T follicular helper cell (primary cell): ENCODE measurements around the gene NKX1-1.
"Not testable (repeated sequence)": the region's sequence is repeated elsewhere in the genome, so short reads cannot be mapped to it uniquely, and the experiment has no call there.

ENCODE experiments used
- DNase-seq: peaks from one replicate; pipeline ENCODE4 v3.0.0-alpha.2; 2020; ENCODE audit warnings: low read depth

Gene NKX1-1

DNA sequence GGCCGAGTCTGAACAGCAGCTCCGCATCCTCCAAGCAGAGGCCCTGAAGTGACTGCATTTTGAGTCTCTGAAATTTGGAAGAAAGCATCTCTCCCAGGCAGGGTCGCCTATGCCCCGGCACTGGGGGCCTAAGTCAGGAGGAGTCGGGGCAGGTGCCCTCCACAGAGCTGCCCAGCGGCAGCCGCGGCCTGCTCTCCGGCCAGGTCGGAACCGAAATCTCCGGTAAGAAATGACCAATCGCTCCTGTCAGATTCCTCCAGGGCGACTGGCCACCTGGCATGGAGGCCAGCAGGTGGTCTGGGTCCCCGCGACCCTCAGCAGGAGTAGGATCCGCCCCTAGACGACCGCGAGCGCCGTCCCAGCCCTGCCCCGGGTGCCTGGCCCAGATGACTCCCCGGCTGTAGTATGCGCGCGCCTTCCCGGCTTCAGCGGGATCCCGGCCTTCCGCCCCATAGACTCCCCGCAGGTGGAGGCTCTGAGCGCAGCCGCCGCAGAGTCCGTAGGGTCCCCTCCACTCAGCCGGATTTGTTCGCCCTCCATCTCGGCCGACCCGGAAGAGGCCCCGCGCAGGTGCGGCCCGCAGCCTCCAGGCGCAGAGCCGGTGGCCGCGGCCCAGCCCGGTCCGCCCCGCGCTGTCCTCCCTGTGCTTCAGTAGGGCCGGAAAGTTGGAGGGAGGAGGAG lies 1.5 kb downstream of the NKX1-1 start:
- no peak for DNase-seq

GRCh38 chr4:1403591-1404572 lies 2.4 kb downstream of the NKX1-1 start:
- DNase-seq: no peak

DNA sequence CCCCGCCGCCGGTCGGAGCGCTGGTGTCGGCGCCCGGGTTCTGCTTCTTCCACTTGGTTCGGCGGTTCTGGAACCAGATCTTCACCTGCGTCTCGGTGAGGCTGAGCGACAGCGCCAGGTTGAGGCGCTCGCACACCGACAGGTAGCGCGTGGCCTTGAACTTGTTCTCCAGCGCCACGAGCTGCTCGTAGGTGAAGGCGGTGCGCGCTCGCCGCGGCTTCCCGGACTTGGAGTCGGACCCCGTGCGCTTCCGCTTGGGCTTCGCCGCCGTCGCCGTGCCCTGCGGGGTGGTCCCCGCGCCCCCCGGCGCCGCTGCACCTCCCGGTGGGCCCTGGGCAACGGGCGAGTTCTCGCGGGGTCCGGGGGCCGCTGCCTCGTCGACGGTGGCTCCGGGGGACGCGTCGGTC lies 3.1 kb downstream of the NKX1-1 start:
- no peak for DNase-seq

DNA sequence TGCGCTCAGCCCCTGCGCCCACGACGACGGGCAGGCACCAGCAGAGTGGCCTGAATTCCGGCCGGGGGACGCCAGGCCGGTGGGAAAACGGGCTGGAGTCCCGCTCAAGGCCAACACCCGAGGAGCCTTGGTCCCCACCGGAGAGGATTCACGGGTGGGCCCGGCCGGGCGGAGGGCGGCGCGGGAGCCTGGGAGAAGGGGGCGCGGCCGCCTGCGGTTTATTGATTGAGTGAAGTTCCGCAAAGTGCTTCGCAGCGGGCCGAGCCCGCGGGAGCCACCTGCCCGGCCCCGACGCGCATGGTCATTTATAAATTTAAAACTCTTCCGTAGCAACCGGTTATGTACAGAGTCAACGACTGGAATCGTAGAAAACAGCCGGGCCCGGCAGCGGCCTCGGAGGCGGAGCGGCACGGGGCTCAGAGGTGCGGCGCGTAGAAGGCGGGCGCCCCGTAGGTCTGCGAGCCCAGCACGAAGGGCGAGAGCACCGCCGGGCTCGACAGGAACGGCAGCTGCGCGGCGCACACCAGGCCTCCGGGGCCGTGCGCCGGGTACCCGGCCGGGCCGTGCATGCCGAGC lies 3.6 kb downstream of the NKX1-1 start:
- no peak for DNase-seq

- no peak for DNase-seq
Observed at GRCh38 chr4:1402021-1402515, 4.2 kb downstream of the NKX1-1 start.

- no peak for DNase-seq
Observed at GRCh38 chr4:1401409-1402020, 4.7 kb downstream of the NKX1-1 start.

GRCh38 chr4:1400831-1401408 lies 5.3 kb downstream of the NKX1-1 start:
- no peak for DNase-seq

DNA sequence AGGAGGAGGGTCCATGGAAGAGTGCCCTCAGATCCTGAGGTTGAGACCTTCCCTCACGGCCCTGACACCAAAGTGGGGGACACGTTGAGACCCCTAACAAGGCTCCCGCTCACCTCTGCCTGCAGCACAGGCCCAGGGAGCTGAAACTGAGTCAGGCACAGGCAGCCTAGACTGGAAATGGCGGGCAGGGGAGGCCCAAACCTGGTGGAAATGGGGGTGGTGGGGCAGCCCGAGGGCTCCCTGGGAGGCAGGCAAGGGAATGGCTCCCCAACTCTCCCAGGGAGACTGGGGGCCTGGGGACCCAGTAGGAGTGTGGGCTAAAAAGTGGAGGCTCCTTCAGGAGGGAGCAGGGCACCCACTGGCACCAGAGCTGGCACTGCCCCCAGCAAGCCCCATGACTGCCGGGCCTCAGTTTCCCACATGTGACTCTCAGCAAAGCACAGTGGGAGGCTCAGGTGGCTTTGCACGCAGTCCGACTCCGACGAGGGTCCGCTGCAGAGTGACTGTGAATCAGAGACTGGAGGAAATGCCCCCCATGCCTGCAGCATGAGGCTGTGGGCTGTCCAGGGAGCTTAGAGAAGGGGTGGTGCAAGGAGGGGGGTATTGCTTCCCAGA lies 5.9 kb downstream of the NKX1-1 start:
- DNase-seq: no peak

DNA sequence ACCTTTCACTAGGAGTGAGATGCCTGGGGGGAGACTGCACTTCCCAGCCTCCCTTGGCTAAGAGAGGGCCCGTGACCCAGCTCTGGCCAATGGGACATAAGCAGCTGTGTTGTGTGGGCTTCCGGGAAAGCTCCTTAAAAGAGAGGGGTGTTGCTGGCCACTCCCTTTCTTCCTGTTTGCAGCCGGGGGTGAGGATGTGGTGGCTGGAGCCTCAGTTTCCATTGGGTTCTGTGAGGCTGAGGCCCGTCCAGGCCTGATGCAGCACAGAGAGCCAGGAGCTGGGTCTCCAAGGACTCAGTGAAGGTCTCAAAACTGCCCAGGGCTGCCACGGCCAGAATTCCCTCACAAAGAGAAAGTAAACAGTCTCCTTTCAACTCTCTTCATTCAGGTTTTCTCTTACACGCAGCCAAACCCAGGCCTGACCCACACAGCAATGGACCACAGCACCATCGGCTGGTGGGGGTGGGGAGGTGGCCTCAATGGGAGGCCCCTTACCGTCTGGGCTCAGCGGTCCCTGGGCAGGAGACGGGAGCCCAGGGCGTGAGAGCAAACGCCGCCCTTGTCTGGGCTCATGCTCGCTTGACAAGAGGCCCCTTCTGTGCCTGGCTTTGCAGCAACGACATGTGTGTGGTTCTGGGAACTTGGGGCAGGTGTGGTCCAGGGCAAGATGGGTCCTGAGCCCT lies 6.6 kb downstream of the NKX1-1 start:
- DNase-seq: no peak

GRCh38 chr4:1398681-1399507 lies 7.3 kb downstream of the NKX1-1 start:
- DNase-seq: no peak

DNA sequence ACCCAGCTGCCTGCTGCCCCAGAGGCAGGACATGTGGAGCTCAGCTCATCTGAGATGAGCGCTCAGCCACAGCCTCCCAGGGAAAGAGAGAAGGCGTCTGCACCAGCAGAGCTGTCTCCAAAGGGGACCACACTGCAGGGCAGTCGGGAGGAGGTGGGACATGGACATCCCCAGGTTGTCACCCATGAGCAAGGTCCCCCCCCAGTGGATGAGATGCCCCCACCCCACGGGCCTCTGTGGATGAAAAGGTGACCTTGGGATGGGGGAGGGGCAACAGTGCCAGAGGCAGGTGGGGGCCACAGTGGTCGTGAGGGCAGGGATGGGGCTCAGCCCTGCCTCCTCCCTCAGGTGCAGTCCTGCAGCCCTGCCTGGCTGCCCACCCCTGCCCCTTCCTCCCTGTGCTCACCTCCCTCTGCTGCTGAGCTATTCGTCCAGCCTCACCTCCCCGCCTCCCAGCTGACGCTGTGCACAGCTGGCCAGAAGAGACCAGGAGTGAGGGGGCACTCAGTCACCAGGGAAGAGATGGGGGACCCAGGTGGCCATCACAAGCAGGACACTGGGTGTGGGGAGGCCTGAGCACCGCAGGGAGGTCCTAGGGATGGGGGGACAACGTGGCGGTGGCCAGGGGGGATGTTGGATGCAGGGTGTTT lies 9.3 kb downstream of the NKX1-1 start:
- no peak for DNase-seq

DNA sequence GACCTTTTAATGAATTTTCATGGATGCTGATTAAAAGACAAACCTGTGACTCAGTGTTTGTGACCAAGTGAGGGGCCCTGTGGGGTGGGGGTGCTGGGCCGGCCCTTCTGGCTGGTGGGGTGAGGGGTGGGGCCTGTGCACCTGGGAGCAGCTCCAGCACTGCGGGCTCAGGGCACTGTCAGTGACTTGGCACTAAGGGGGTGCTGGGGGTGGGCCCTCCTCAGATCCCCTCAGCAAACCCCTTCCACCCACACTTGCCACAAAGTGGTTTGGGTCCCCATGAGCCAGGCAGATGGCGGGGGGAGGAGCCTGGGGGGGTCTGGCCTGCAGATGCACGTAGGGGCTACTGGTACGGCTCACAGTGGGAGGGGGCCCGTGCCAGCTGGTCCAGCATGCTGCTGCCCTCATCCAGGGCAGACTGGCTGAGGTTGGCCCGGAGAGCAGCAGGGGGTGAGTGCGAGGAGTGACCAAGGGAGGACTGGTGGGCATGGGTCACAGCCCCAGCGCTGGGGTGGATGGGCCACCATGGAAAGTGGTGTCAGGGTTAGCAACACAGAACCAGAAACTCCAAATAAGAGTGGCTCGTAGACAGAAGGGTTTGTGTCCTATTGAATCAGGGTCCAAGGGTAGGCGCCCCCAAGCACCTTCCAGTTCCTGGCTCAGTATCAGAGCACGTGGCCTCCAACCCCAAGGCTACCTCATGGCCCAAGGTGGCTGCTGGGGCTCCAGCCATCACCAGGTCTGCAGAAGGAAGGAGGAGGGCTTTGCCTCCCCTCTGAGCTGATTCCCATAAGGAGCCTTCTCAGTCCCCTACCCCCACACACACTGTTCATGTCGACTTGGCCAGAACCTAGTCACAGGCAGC lies 10.1 kb downstream of the NKX1-1 start:
- no peak for DNase-seq

DNA sequence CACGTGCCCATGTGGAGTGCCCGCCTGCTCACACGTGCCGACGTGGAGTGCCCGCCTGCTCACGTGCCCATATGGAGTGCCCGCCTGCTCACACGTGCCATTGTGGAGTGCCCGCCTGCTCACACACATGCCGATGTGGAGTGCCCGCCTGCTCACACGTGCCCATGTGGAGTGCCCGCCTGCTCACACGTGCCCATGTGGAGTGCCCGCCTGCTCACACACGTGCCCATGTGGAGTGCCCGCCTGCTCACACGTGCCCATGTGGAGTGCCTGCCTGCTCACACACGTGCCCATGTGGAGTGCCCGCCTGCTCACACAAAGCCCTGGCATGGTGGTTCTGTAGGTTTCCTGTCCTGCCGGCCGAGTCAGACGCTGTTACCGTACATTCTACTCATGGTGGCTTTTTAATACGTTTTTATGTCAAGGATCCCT lies 10.8 kb downstream of the NKX1-1 start:
- not testable (repeated sequence) for DNase-seq

- DNase-seq: not testable (repeated sequence)
Observed at GRCh38 chr4:1394554-1395388, 11.5 kb downstream of the NKX1-1 start.

- DNase-seq: no peak
Observed at GRCh38 chr4:1393866-1394265, 12.4 kb downstream of the NKX1-1 start.

DNA sequence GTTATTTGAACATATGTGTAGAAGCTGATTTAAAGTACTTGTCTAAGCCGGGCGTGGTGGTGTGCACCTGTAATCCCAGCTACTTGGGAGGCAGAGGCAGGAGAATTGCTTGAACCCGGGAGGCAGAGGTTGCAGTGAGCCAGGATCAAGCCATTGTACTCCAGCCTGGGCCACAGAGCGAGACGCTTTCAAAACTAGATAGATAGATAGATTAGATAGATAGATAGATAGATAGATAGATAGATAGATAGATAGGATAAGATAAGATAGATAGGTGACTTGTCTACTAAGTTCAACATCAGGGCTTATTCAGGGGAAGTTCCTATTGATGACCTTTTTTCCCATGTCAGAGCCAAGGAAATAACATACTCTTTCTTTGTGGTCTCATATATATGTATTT lies 12.9 kb downstream of the NKX1-1 start:
- not testable (repeated sequence) for DNase-seq
